HG03135 (cell line): Measurements from ENCODE around the gene GAS5.
"Not testable (repeated sequence)": the region's sequence is repeated elsewhere in the genome, so short reads cannot be mapped to it uniquely, and the experiment has no call there.

Source experiments
- ATAC-seq: cut with Tn5 transposase; IDR thresholded peaks from one replicate; pipeline ENCODE4 v1.9.1; 2021; ENCODE audit warnings: mild to moderate bottlenecking, moderate library complexity; ENCODE audit not compliant: unreplicated experiment

The GAS5 gene

DNA sequence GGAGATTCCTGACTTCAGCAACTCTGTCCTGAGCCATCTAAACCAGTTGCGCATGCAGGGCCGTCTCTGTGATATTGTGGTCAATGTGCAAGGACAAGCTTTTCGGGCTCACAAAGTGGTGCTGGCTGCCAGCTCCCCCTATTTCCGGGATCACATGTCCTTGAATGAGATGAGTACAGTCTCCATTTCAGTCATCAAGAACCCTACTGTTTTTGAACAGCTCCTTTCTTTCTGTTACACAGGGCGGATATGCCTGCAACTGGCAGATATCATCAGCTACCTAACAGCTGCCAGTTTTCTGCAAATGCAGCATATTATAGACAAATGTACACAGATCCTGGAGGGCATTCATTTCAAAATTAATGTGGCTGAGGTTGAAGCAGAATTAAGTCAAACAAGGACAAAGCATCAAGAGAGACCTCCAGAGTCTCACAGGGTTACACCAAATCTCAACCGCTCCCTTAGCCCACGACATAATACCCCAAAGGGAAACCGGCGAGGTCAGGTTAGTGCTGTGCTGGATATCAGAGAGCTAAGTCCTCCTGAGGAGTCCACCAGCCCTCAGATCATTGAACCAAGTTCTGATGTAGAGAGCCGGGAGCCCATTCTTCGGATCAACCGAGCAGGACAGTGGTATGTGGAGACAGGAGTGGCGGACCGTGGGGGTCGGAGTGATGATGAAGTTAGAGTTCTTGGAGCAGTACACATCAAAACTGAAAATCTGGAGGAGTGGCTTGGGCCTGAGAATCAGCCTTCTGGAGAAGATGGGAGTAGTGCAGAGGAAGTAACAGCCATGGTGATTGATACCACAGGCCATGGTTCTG is 2.7 kb upstream of the GAS5 start:
- ATAC-seq: no peak

DNA sequence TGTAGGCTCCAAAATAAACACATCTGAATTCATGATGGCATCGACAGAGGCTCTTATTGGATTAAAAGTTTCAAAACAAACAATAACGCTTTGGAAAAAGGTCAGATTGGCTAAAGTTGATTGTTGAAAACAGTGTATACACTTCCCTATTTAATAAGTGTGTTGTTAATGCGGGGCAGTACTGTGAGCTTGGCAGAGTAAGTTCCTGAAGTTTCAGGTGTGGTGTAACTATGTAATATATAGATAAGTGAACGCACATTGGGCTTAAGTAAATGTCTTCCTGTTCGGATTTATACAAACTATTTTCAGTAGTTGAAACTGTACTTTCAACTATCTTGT is 1.2 kb upstream of the GAS5 start:
- no peak for ATAC-seq

DNA sequence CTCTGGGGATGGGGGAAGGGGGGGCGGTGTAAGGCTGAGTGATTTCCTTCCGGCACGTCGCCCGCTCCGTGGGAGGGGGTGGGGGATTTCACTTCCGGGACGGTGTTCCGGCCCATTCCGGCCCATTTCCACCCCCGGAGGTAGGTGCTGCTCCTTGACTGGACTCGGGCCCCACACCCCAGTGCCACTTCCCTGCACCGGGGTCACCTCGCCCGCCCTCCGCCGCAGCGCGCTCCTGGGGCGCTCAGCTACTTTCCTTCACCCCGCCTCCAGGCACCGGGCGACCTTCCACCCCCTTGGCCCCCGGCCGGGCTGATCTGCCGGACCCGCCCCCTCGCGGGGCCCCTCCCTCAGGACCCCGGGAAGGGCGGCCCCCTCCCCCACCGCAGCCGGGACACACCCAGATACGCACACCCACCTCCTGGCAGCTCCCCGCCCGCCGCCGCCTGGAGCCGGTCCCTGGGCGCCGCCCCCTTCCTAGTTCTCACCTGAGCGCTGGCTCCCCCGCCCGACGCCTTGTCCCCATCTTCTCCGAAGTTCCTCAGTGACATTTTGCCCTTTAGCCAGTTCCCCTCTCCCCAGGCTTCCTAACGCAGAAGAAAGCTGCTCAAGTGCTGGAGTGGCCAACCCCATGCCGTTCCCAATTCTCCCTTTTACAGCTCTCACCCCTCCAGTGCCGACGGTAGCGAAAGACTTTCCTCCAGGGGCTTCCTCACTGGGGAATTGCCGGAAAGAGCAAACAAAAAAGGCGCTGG is 654 bp upstream of the GAS5 start, which contains the start of gene ZBTB37:
TSS of gene ZBTB37 (plus strand) at position 115 of the 755 bp plus-strand sequence. CDS start 1,846 bp downstream, outside the sequence.
- peak; percentile 55 for ATAC-seq

DNA sequence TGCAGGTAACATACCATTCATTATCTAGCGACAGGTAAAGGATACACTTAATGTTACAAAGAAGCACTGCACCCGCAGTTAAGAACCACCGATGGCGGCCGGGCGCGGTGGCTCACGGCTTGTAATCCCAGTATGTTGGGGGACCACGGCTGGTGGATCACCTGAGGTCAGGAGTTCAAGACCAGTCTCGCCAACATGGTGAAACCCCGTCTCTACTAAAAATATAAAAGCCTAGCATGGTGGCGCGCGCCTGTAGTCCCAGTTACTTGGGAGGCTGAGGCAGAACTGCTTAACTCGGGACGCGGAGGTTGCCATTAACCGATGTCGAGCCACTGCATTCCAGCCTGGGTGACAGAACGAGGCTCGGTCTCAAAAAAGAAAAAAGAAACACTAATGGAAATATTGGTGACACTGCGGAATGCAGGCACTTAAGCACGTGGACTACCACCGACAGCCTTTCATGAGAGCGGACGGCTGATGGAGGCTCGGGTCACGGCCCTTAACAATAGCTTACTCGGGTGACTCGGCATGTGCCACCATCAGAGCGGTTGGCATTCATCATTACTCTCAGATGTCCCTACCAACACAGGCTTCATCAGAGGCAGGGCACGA is 542 bp downstream of the GAS5 start:
- no peak for ATAC-seq

DNA sequence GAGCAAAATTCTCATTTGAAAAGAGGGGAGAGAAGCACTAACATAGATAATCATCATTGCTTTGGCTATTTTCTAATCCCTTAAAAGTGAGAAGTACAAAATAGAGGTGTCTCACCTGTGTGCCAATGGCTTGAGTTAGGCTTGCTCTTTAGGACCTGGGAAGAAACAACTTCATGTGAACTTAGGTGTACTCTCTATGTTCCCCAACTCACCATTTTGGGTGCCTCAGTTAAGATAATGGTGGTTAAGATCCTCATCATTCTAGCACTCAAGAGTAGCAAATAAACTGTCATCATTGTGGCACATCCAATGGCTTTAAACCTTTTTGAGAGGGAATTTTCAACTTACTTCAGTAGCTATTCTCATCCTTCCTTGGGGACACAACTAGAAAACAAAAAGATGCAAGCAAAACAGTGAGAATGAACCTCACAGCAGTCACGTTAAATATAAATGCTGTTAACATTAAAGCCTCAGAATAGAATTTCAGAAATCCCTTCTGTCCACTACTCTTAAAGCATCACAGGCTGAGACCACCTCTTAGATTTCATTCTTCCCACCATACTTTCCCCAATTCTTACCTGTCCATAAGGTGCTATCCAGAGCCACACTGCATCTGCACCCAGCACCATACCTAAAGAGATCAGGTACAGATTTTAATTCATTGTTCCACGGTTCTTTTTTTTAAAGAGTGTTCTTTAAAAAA is 1.2 kb downstream of the GAS5 start:
- ATAC-seq: no peak

DNA sequence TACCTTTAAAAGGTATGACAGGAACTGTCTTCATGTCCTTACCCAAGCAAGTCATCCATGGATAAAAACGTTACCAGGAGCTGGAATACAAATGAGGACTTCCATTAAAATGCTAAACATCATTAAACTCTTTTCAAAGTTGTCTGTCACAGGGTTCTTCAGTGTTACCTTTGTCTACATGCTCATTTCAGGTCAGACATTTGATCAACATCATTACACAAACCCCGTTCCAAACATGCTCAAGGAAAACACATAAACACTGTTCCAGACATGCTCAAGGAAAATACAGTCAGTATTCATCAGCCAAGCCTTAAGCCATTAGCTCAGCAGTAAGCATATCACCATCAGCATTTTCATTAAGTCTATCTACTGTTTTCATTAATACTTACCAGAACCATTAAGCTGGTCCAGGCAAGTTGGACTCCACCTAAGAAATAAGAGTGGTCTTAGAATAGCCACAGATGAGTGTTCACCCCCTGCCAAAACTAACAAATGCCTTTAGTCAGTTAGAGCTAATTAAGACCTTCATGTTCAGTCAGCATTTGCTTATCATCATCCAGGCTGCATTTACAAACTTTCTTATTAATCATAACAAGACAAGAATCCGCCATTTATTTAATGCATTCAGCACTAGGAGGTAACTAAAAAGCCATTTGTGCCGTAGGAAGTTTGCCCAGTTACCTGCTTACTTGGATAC is 2.2 kb downstream of the GAS5 start:
- ATAC-seq: no peak

DNA sequence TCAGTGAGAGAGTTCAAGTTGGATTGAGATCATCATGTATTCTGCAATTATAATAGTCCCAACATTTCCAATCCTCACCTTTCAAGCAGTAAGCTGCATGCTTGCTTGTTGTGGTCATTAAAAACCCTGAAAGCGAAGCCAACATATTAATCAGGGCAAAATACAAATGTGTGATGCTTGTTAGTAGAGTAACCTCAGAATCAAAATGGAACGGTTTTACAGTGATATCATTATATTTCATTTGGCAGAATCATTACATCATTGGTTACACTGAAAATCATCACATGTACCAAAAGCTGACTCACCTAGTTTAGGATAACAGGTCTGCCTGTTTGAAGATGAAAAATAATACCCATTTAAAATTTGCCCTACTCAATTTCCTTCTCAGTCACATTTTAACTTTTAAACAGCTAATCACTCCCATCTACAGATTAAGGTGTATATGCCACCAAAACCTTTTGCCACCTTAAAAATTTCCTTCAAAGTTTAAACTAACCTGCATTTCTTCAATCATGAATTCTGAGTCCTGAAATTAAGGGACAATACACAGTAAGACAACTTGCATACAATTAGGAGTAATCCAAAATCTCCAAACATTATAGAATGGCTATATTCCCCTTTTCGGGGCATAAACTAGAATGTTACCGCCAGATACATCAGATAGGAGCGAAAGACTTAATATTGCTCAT is 3.5 kb downstream of the GAS5 start:
- no peak for ATAC-seq

DNA sequence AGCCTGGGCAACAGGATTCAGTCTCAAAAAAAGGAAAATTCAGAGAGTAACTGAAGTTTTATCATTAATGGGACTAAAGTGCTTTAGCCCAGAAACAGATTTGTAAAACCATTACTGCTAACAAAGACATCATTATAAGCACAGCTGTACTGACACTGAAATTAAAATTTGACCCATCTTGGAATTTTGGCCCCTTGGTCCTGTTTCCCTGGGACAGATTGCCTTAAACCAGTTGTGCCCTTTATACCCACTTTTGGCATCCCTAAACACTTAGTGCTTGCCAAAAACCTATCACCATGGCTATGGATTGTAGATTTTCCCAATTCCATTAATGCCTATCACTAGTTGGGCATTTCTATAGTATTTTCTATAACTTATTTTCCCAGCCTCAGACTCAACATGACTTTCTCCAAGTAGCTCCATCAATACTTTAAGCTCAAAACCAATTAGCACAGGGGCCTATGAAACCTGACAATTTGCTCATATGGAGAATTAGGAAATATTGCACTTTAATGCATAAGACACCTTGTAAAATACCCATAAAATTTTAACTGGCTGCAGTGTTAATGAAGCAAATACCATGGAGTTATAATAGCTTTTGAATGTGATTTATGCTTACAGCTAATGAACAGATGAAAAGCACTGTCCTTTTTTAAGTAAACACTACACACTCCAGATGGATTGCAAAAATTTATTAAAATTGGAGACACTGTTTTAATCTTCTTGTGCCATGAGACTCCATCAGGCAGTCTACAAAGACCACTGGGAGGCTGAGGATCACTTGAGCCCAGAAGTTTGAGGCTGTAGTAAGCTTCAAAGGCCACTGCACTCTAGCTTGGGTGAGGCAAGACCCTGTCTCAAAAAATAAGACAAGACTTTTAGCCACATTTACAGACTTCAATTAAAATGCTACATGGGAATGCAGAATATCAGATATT is 4.3 kb downstream of the GAS5 start:
- no peak for ATAC-seq

DNA sequence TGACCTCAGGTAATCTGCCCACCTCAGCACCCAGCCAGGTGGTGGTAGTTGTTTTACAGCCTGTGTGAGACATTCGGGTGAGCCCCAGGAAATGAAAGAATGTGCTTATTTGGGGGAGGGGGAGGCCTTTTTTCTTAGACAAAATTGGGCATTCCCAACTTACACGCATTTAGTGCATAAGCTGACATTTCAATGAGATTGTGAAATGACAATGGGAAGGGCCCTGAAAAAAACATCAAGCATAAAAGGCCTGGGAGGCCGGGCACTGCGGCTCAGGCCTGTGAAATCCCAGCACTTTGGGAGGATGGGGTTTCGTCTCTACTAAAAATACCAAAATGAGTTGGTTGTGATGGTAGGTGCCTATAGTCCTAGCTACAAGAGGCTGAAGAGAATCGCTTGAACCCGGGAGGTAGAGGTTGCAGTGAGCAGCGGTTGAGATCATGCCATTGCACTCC is 5.0 kb downstream of the GAS5 start:
- ATAC-seq: no peak

DNA sequence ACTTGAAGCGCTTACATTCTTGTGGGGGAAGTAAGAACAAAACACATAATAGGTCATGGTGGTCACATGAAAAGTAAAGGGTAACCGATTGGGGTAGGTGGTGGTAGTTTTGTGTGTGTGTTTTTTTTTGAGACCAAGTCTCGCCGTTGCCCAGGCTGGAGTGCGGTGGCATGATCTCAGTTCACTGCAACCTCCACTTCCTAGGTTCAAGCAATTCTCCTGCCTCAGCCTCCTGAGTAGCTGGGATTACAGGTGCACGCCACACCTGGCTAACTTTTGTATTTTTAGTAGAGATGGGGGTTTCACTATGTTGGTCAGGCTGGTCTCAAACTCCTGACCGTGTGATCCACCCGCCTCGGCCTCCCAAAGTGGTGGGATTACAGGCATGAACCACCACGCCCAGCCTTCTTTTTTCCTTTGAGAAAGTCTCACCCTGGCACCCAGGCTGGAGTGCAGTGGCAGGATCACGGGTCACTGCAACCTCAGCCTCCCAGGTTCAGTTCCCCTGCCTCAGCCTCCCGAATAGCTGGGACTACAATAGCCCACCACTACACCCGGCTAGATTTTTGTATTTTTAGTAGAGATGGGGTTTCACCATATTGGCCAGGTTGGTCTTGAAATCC is 5.5 kb downstream of the GAS5 start:
- ATAC-seq: not testable (repeated sequence)

DNA sequence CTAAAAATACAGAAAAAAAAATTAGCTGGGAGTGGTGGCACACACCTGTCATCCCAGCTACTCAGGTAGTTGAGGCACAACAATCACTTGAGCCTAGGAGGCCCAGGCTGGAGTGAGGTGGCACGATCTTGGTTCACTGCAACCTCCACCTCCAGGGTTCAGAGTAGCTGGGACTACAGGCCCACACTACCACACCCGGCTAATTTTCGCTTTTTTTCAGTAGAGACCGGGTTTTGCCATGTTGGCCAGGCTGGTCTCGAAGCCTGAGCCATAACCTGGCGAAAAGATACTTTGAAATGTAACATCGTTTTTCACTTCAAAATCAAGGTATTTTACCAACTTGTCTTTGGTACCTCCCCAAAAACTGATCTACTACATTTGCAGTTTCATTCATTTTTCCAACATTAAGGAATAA is 6.1 kb downstream of the GAS5 start:
- no peak for ATAC-seq

DNA sequence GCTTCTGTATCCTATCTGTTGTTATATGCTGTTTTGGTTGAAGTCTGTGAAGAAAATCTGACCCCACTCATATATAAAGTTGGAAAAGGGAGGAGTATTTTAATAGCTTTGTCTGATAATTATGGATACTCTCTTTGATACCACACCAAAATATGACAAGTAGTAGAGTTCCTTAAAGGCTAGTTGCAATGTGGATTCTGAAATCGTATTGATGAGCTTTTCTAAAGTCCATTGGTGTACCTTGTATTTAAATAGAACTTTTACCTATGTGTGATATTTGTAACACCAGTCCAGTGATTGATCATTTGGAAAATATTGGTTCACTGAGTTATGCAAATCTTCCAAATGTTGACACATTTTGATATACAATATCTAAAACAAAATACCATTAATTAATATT is 7.7 kb downstream of the GAS5 start:
- no peak for ATAC-seq

DNA sequence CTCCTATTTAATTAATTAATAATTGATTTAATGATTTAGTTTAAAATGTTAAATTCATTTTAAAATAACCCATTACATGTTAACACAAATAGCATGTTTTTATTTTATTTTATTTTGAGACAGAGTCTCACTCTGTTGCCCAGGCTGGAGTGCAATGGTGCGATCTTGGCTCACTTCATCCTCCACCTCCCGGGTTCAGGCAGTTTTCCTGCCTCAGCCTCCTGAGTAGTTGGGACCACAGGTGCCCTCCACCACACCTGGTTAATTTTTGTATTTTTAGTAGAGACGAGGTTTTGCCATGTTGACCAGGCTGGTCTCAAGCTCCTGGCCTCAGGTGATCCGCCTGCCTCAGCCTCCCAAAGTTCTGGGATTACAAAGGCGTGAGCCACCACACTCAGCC is 8.2 kb downstream of the GAS5 start:
- not testable (repeated sequence) for ATAC-seq

DNA sequence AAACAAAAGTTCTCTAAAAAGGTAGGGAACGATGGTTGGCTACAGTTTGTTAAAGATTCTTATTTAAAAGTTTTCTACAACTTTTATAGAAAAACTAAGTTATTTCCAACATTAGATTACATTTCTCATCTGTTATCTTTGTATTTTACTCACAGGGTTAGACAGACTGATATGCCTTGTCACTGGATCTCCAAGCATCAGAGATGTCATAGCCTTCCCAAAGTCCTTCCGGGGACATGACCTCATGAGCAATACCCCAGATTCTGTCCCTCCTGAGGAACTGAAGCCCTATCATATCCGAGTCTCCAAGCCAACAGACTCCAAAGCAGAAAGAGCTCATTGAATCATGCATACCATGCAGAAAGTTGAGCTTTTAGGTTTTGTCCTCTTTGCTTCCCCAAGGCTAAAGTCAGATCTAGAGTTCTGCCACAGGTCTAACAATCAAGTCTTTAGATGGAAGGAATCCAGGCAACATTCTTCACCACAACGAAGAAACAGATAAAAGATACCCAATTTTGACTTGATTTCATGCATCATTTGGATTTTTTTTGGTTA is 10.3 kb downstream of the GAS5 start:
- no peak for ATAC-seq

DNA sequence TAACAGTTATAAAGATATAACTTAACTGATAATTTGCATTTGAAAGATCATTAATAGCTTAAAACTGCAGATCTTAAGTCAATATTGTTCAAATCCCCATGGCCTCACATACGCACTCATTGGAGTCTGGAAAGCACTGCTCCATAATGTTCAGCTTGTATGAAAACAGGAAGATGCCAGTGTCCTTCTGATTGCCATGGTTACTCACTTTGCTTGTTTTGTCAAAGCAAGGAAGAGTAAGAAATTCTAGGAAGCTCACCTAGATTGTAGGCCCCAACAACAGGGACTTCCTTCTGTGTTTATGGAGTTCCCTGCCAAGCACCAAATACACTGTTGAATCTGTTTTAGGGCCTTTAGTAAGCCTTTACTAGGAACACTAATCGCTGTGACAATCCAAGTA is 10.9 kb downstream of the GAS5 start:
- no peak for ATAC-seq

DNA sequence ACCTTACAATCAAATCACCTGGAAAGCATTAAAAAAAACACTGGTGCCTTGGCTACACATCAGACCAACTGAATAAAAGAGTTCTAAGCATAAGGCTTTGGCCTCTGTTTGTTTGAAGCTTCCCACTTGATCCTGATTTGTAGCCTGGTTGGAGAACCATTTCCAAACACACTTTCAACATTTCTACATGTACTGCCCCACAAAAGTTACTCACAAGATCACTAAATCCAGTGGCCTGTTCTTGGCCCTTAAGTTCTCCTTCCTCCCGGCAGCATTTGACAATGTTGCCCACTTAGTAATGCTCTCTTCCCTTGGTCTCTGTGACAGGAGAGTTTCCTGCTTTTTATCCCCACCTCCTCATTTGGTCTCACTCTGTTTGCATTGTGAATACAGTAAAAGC is 11.8 kb downstream of the GAS5 start:
- no peak for ATAC-seq

DNA sequence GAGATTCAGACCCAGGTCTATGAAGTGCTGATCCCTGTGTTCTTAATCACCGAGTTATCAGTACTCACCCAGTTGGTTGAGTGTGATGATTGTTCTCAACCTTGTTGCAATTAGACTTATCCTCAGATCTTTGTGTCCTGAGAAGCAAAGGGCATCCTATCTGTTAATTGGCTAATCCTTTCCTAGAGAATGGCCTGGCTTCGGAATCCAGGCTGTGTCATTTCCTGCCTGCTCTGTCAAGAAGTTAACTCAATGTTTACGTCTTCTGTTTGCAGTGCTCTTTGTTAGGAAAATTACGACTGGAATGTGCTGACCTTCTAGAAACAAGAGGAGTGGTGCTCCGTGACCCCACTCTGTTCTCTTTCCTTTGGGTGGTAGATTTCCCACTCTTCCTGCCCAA is 14.7 kb downstream of the GAS5 start:
- no peak for ATAC-seq

DNA sequence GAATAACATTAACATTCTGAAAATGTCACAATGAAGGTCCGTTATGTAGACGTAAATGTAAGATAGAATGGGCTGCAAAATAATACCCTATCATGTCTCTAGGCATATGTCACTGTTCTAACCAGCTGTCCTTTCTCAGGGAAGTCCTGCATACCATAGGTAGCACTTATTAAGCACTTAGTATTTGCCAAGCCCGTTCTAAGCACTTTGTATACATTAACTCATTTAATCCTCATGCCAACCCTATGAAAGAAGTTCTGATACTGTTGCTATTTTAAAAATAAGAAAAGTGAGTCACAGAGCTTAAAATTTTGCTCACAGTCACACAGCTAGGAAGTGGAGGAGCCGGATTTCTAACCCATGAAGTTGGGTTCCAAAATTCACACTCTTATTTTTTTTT is 15.7 kb downstream of the GAS5 start:
- no peak for ATAC-seq
